HG03097 (cell line): ENCODE results near the gene ALPK3.

Experiments
- ATAC-seq: cut with Tn5 transposase; IDR thresholded peaks from one replicate; pipeline ENCODE4 v1.9.1; 2021; ENCODE audit not compliant: unreplicated experiment, low FRiP score

ALPK3 gene

DNA sequence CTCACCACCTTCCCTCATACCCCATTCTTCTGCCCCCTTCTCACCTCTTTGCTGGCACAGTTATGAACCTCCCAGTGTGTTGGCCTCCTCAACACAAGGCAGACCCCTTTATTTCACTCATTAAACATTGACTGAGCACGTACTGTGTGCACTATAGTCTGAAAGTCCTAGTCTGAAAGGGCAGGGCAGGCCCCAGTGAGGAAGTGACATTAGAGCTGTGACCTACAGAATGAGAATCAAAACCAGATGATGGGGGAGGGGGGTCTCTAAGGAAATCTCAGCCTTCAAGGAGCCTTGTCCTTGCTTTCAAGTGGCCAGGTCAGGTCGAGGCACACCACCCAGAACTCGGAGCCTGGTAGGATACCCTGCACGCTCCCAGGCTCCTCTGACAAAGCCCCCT, 70.8 kb downstream of the ALPK3 start:
- no peak for ATAC-seq

DNA sequence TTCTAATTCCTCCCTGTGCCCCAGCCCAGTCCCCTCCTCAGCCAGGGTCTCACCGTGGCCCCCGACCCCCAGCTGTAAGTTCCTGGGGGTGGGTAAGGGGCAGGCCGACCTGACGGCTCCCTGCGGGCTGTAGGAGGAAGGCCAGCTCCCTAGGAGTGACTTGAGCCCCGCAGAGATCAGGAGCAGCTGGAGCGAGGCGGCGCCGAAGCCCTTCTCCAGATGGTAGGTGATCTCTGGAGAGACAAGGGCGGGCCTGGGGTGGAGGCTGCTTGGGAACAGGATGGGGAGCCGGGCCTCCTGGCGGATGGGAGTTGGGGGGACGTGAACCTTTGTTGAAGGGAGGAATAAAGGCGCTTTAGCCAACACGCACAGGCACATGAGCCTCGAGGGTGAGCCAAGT, 71.5 kb downstream of the ALPK3 start:
- ATAC-seq, result no peak

DNA sequence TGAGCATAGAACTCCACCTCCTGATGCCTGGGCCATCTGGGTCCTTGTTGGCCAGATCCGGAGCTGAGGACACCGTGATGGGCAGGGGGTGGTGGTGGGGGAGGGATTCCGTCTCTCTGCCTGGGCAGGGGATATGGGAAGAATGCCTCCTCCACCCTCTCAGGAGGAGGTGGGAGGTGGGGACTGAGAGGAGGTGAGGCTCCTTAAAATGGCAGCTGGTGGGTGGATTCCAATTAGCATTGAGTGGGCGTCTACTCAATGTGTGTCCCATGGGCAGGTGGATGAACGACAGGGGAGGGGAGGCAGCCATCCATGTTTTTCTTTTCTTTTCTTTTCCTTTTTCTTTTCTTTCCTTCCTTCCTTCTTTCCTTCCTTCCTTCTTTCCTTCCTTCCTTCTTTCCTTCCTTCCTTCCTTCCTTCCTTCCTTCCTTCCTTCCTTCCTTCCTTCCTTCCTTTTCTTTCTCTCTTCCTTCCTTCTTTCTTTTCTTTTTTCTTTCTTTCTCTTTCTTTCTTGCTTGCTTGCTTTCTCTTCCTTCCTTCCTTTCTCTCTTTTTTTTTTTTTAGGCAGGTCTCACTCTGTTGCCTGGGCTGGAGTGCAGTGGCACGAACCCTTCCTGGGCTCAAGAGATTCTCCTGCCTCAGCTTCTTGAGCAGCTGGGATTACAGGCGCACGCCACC, 72.3 kb downstream of the ALPK3 start:
- ATAC-seq, result no peak

DNA sequence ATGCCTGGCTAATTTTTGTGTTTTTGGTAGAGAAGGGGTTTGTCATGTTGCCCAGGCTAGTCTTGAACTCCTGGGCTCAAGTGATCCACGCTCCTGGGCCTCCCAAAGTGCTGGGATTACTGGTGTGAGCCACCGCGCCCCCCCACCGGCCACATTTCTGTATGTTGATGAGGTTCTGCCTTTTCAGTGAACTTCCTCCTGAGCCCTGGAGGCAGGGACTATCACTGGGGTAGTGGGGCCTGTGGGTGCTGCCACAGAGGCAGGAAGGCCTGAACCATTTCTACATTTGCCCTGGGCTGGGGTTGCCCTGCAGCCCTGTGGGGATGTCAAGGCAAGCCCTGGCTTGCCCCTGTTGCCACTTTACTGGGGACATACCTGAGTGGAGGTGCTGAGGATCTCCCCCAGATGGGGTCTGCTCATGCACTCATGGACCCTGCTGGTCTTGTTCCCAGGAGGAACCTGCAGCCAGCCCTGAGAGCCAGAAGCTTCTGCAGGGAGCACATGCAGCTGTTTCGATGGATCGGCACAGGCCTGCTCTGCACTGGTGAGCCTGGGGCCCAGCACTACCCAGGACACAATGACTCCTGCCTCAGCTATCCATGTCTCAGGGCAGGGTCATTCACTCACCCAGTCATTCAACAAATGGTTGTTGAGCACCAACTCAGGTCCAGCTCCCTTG, 73.0 kb downstream of the ALPK3 start:
- ATAC-seq, result no peak

DNA sequence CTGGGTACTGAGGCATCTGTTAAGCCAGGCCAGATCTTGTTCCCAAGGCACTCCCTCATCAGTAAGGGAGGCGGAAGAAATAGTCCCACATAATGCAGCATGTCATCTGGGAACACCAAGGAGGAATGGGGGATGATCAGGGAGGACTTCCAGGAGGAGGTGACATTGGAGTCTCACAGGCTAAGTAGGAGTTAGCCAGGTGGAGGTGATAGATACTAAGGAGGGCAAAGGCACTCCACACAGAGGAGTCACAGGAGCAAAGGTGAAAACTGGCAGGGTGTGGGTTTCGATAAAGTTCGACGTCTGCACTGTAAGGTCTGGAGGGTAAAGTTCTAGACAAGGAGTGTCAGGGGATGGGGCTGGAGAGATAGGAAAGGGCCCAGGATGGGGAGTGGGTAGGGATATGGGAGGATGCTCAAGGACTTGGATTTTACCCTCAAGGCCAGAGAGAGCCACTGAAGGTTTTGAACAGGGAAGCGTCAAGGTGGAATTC, 73.6 kb downstream of the ALPK3 start:
- ATAC-seq, result no peak

DNA sequence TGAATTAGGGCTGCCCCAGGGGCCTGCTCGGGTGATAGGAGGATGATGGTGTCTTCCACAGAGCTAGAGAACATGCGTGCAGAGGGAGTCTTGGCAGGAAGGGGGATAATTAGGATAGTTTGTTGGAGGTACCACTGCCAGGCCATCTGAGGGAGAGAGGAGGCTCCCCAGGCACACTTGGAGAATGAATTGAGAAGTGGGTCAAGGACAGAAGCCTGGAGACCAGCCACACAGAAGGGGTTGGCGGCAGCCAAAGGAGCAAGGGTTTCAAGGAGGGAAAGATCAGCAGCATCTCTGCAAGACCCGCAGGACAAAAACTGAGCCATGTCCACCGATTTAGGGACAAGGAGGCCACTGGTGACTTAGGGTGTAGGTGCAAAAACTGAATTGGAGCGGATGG, 74.2 kb downstream of the ALPK3 start:
- no peak for ATAC-seq

DNA sequence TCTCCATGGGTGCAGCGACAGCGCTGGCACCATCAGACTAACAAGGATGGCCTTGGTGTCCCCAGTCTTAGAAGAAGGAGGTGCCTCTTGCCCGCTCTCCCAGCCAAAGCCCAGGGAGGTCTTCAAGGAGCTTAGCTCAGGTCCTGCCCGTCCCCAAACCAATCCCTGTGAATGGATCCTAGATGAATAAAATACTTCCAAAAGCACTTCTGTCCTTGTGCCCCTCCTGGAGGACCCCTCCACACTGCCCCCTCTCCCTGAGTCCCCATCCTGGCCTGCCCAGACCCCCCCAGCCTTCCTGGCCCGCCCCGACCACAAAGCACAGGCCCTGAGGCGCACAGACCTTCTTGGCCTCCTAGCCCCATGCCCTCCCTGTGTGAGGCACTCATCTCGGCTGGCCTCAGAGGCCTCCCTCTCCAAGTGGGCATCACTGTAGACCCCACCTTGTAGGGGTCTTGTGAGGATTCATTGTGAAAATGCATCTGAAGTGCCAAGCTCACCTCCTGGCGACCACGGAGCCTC, 75.7 kb downstream of the ALPK3 start:
- no peak for ATAC-seq

DNA sequence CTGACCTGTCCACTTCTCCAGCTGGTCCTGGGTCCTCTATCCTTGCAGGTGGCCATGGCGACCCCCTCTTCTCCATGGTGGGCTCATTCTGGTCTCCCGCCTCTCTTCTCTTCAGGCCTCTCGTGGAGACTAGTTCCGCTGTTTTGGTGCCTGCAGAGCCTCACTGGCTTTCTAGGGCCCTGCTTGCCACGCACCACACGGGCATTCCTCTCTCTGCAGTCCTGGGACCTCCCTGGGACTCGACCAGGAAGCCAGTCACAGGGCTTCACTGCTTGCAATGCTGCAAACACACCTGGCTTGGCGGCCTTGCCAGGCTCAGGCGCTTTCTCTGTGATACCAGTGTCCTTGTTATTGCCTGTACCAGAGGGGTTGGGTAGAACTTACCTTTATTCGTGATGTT, 76.5 kb downstream of the ALPK3 start:
- no peak for ATAC-seq

DNA sequence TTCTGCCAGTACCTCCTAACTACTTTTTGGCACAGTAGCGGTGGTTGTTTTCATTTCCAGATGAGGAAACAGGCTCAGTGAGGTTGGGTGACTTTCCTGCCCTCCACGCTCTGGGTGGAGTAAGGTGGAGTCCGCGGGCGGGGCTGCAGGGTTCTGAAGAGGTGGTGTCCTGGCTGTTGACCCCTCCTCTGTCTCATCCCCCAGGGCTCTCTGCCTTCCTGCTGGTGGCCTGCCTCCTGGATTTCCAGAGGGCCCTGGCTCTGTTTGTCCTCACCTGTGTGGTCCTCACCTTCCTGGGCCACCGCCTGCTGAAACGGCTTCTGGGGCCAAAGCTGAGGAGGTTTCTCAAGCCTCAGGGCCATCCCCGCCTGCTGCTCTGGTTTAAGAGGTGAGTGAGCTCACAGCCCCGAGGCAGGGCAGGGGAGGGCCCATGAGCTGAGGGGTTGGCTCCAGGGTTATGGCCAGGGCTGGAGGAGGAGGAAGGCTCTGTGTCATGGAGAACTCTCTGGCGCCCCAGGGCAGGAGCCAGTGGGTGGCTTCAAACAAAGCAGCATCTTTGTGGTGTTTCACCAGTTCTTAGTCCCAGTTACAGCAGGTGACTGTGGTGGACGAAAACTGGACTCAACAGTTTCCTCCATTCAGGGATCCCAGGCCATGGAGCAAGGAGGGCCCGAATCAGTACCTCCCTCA, 77.7 kb downstream of the ALPK3 start:
- ATAC-seq, result no peak

DNA sequence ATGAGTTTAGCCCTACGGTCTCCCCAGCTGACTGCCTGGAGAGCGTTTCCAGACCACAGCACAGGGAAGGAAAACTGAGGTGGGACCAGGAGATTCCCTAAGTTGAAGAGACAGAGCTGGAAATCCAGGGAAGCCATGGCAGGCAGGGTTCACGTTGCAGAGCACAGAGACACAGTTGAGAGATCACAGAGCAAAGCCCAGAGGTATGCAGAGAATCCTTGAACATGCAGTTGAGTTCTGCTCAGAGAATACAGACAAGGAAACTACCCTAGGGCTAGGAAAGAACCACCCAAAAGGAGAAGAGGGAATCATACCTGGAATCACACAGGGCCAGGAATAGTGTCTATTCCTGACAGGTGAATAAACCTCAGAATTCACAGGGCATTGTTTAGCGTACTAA, 81.6 kb downstream of the ALPK3 start:
- no peak for ATAC-seq

DNA sequence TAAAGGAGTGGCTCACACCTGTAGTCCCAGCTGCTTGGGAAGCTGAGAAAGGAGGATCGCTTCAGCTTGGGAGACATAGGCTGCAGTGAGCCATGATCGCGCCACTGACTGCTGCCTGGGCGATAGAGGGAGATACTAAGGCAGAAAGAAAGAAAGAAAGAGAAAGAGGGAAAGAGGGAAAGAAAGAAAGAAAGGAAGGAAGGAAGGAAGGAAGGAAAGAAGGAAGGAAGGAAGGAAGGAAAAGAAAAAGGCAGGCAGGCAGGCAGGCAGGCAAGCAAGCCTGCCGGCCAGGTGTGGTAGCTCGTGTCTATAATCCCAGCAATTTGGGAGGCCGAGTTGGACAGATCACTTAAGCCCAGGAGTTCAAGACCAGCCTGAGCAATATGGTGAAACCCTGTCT, 82.6 kb downstream of the ALPK3 start:
- no peak for ATAC-seq

DNA sequence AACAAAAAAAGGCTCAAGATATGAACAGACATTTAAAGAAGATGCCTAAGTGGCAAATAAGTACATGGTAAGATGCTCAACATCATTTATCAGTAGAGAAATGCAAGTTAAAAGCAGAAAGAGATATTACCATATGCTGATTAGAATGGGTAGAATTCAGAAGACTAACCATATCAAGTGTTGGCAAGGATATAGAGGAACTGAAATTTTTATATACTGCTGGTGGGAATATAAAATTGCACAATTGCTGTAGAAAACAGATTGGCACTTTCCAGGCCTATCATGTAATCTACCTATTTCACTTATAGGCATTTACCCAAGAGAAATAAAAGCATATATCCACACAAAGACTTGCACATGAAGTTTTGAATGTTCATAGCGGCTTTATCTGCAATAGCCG, 84.4 kb downstream of the ALPK3 start:
- ATAC-seq, result no peak

DNA sequence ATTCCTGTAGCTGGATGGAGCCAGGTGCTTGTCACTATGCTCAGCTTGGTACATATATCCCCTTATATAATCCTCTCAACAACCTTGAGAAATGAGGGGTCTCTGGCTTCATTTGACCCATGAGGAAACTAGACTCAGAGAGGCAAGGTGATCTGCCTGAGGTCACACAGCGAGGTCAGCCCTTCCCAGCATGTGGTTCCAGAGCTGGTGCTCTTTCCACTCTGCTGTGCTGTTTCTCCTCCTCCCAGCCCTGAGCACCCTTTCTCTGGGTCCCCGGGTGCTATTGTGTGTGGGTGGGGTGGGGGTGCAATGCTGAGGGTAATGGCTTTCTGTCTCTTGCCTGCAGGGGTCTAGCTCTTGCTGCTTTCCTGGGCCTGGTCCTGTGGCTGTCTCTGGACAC, 86.6 kb downstream of the ALPK3 start:
- no peak for ATAC-seq

DNA sequence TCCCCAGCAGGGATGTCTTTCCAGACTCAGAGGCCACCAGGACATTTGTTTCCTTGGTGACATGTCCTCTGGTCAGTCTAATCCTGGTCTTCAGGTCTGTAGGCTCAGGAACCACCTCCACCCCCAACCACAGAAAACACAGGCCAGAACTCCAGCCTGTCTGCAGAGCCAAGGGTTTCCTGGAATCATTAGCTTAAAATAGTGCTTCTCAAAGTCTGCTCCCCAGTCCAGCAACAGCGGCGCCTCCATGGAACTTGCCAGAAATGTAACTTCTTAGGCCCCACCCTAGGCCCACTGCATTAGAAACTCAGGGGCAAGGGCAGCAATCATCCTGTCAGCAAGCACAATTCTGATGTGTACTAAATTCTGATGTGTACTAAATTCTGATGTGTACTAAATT, 87.3 kb downstream of the ALPK3 start:
- no peak for ATAC-seq

DNA sequence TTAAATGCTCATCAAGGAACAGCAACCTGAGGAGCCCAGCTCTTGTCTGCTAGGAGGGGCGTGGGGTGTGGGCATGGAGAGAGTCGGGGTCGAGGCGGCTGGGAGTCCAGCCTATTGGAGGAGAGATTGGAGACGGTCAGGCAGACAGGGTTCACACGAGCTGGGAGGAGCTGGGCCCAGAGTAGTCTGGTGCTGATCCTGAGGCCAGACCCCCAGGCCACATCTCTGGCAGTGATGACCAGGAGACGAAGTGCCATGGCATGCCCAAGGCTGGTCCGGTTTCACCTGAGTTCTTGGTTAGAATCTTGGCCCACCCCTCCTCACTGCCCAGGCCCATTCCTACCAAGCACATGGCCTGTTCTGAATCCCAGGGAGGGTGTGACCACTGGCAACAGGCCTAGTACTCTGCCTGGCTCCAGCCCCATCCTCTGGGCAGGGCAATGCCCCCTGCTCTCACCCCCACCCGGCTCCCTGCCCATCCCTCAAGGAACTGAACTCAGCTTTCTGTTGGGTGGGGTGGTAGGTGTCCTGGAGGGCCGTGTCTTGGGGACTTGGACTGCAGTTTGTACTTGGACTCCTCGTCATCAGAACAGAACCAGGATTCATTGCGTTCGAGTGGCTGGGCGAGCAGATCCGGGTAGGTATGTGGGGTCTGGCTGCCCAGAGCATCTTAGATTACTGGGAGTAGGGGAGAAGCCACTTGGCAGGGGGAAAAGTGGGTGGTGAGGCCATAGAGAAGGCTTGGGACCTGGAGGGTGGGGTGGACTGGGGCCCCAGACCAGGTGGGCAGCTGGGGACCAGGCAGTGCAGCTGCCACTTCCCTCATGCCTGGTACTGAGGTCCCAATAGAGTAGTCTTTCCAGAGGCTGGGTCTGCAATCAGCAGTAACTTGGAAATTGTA, 88.1 kb downstream of the ALPK3 start:
- no peak for ATAC-seq

DNA sequence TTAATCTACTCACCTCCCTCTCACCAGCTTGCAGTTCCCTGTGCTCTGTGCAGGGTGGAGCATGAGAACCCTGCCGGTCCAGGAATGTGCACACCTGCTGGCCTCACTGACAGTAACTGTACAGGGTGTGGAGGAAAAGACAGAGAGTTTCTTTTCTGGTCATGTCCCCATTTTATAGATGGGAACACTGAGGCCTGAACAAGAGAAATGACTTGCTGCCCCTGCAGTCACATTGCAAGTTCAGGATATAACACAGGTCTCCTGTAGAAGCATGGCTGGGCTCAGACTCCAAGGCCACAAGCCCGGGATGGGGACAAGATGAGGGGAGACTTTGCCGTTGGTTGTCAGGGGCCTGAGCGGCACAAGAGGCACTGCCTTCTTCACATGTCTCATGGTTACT, 90.6 kb downstream of the ALPK3 start:
- no peak for ATAC-seq

DNA sequence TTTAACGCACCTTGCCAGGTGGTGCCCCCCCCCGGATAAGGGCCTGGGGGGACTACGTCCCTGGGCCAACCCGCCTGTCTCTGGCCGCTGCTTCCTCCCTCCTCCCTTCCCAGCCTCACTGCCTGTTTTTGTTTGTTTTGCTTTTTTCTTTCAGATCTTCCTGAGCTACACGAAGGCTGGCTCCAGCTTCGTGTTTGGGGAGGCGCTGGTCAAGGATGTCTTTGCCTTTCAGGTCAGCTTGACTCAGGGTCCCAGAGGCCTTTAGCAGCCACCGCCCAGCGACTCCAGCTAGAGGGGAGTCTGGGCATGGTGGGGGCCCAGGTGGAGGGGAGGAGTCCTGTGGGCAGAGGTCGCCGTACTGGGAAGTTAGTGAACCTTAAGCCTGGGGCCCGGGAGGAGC, 91.4 kb downstream of the ALPK3 start:
- ATAC-seq, result no peak

DNA sequence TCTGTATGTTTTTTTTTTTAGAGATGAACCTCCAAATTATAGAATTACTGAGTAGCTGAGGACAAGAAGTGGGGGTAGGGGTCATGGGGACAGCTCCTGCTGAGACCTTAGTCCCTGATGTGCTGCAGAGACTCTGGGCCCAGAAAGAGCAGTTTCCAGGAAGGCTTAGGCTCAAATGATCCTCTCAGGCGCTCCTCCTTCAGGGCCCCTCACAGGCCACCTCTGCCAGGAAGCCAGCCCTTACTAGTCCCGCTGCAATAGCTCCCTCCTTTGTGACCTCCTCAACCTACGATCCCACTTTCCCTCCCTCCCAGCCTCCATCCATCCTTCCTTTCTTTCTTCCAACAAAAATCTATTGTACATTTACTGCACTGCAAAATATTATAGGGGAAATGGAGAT, 91.9 kb downstream of the ALPK3 start:
- ATAC-seq, result no peak

DNA sequence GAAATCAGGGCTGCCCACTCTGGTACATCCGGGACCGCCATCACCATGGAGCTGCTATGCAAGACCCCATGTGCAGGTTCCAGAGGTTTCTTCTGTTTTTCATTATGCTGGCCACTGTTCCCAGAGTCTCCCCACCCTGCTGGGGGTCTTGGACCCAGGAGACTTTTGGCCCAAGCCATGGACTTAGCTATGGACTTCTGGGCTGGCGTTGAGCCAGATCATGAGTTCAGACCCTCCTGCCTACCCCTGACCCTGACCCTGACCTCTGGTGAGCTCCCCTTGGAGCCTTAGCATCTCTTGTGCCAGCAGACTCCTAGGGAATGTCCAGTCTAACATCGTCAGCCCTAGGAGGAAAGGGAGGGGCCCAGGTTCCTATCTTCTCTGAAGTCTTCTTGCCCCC, 92.6 kb downstream of the ALPK3 start:
- ATAC-seq, result no peak

DNA sequence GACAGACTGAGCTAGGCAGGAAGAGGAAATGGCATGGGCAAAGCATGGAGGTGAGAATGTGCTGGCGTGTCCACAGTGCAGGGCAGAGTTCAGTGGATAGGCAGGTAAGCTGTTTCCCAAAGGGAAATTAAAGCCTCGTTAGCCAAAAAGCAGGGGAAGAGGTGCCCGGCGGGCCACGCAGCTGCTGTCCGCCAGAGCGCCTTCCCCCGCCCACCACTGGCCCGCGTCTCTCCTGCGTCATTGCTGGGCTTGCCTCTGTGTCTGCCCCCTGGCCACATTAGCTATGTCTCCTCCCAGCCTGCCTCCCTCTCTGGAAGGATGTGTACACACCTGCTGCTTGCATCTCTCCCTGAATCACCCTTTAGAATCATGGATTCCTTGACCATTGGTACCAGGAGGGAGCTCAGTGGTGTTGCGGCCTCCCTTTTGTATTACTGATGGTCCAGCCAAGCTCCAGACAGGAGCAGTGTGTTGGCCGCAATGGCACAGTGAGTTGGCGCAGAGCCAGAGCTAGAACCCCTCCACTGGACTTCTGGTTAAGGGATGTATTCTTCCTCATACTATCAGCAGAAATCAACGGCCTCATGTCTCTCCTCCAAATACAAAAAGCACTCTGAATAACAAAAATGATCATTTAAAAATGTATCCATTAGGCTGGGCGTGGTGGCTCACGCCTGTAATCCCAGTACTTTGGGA, 93.9 kb downstream of the ALPK3 start:
- ATAC-seq, result no peak
